Activated CD4-positive, CD25-positive, alpha-beta regulatory T cell treated with anti-CD3 and anti-CD28 coated beads, Interleukin-2, amount 50 U/mL, for 16 hours (primary cell): ENCODE results near the gene TEP1.
"Not testable (repeated sequence)": the region's sequence is repeated elsewhere in the genome, so short reads cannot be mapped to it uniquely, and the experiment has no call there.

Experiments used
- DNase-seq: peaks from one replicate; pipeline ENCODE4 v3.0.0-alpha.2; 2020; ENCODE audit warnings: low read depth, low spot score

The TEP1 gene

DNA sequence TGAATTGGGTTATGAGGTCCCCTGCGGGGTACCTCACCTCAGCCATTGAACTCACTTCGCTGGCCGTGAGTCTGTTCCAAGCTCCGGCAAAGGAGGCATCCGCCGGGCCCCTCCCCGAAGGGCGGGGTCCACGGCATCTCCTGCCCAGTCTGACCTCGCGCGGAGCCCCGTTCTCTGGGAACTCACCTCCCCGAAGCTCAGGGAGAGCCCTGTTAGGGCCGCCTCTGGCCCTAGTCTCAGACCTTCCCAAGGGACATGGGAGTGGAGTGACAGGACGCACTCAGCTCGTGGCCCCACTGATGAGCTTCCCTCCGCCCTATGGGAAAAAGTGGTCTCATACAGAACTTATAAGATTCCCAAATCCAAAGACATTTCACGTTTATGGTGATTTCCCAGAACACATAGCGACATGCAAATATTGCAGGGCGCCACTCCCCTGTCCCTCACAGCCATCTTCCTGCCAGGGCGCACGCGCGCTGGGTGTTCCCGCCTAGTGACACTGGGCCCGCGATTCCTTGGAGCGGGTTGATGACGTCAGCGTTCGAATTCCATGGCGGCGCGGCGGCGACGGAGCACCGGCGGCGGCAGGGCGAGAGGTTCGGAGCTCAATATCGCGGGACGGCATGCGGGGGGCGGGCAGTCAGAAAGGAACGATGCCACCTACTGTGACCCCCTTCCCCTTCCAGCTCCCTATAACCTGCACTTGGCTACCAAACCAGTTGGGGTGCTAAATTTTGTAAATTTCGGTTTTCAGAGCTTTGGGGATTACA lies 70.0 kb downstream of the TEP1 start, which contains the start of gene PARP2:
PARP2 (plus strand) TSS at position 544 of the 770 bp plus-strand sequence; CDS start at position 551, 7 bp downstream.
- DNase-seq, result peak; percentile 76

GRCh38 chr14:20341646-20342045 lies 71.7 kb downstream of the TEP1 start:
- DNase-seq, result no peak

GRCh38 chr14:20341032-20341431 lies 72.3 kb downstream of the TEP1 start:
- not testable (repeated sequence) for DNase-seq

DNA sequence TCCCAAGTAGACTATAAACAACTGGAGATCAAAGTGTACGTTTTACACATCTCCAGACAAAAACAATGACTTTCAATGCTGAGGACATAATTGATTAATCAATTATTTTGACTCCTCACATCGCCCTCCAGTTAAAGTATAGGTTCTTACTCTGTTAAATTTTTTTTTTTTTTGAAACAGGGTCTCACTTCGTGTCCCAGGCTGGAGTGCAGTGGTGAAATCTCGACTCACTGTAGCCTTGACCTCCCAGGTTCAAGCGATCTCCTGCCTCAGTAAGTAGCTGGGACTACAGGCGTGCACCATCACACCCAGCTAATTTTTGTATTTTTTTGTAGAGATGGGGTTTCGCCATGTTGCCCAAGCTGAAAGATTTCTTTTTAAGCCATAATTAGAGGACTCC lies 79.3 kb downstream of the TEP1 start:
- DNase-seq, result no peak

- no peak for DNase-seq
These were observed 79.8 kb downstream of the TEP1 start for GRCh38 chr14:20333494-20333841.

DNA sequence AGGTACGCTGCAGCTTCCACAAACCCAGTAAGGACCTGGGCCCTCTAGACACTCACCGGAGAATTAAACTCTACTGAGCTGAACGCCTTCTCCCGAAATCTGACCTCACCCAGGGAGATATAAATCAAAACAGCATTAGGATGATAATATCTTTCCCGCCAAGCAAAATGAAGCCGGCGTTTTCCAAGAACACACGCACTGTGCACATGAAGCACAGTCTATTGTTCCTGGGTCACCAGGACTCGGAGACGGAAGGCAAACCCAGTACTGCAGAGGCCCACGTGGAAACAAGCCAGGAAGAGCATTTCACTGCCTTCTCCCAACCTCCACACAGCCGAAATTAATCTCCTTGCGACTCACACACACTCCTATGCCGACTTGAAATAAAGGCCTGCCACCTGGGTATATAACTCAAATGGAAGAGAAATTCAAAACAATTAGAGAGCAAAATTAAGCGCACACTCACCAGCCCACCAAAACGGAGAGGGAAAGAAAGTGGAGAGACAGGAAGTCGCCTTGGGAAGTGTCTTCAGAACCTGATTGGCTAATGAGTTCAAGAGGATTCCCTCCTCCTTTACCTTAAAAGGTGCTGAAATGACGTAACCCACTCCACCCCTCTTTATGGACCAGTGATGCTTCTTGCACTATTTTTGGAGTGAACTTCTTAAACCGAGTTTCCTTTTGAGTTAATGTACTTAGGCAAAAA lies 80.4 kb downstream of the TEP1 start, which contains the start of gene CCNB1IP1:
CCNB1IP1 (minus strand) TSS at position 492 of the 706 bp plus-strand sequence. CDS start 16,756 bp downstream, outside the sequence.
- DNase-seq, result peak; percentile 39

- no peak for DNase-seq
These were observed 80.9 kb downstream of the TEP1 start for GRCh38 chr14:20332431-20332787.

GRCh38 chr14:20331053-20331613 lies 82.2 kb downstream of the TEP1 start:
- DNase-seq, result no peak

DNA sequence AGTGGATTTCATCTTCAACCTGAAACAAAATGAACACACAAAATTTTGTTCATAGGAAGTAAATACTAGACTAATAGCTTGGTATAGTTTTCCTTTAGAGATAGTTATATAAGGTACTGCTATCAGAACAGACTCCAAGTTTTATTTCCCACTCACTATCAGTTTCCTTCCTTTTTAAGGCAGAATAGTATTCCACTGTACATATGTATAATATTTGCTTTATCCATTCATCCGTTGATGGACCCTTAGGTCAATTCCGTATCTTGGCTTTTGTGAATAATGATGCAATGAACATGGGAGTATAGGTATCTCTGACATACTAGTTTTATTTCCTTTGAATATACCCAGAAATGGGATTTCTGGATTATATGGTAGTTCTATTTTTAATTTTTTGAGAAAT lies 83.9 kb downstream of the TEP1 start:
- DNase-seq, result no peak

DNA sequence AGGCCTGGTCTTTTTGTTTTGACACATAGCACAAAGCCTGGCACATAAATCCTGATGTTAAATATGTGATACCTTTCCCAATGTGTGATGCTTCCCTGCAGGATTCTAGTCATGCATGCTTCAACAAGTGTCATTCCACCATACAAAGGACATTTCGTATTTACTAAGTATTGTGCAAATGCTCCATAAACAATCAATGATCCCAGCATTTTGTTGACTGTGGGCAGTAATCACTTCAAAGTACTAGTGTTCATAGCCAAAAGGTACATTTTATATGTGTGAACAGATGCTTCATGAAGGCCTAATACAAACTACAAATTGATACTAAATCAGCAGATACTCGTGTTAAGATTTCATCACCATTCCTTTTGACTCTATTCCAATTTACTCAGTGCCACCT lies 84.6 kb downstream of the TEP1 start:
- no peak for DNase-seq

GRCh38 chr14:20327005-20327869 lies 86.1 kb downstream of the TEP1 start:
- DNase-seq, result no peak

GRCh38 chr14:20317720-20318119 lies 95.6 kb downstream of the TEP1 start:
- DNase-seq, result no peak
